Measurements from ENCODE around the gene EDARADD. TPM values are rescaled to one million over a fixed set of nuclear protein-coding genes. Genes with fewer than 3 reads are reported as not detected.

Gene EDARADD
- polyA plus RNA-seq, 1 donor (not counting 4 experiments of a cell fraction or from before 2014, with no cell fraction given), result 12.3 TPM

GRCh38 chr1:236396665-236397043 lies 2.6 kb downstream of the EDARADD start:
- Histone ChIP-seq H3K9ac (ENCODE audit: control insufficient read depth, extremely low read depth, insufficient read depth, low read length) (no peak overlapping the region), H3K9me3 (ENCODE audit: control insufficient read depth, low read depth, low read length) (no peaks in the 10 kb centered on the region), H4K20me1 (ENCODE audit: control insufficient read depth, extremely low read depth, insufficient read depth, low read length) (no peaks in the 10 kb centered on the region), H3K36me3 (ENCODE audit: control insufficient read depth in 2 of 2, extremely low read depth in 1 of 2, insufficient read depth in 2 of 2, low read length in 2 of 2) (no peaks in the 10 kb centered on the region), H3K27ac (ENCODE audit: control insufficient read depth, insufficient read depth, low read length) (no peak overlapping the region), H3K4me2 (ENCODE audit: control insufficient read depth, extremely low read depth, insufficient read depth, low read depth, low read length) (peak overlapping the region; percentile 90), H3K4me1 (ENCODE audit: control insufficient read depth, extremely low read depth, insufficient read depth, low read length) (peaks cover 17% of the 10 kb centered on the region), H3K9me1 (ENCODE audit: control insufficient read depth, extremely low read depth, insufficient read depth, low read length) (no peaks in the 10 kb centered on the region), H2AFZ (ENCODE audit: control insufficient read depth, low read length) (no peak overlapping the region), H3K79me2 (ENCODE audit: control insufficient read depth, insufficient read depth, low read length) (peaks cover 25% of the 10 kb centered on the region), H3K4me3 (ENCODE audit: control insufficient read depth in 2 of 3, extremely low read depth in 1 of 3, insufficient read depth in 2 of 3, low read depth in 1 of 3, low read length in 3 of 3) (peak overlapping the region; percentile 81 to 92 (median 87)), H3K27me3 (ENCODE audit: control insufficient read depth, extremely low read depth, insufficient read depth, low read length) (no peaks in the 10 kb centered on the region)
- DNase-seq (ENCODE audit: low read depth, low spot score) (no peak), FAIRE-seq (no peak)
- dilution Hi-C loops (cut with MboI; ENCODE audit: extremely low pct_ligation_motif_present, low sequenced_read_pairs), result no loop called here
- TF ChIP-seq EZH2 (IDR thresholded peaks at IDR 0.05; ENCODE audit: low read length) (no peak), CTCF (optimal IDR thresholded peaks at IDR 0.05 in 1 of 3, IDR thresholded peaks at IDR 0.05 in 1 of 3, conservative IDR thresholded peaks at IDR 0.05 in 1 of 3; ENCODE audit: extremely low read depth in 1 of 3, insufficient read depth in 2 of 3, low read length in 3 of 3) (no peak)

GRCh38 chr1:236397173-236397759 lies 3.2 kb downstream of the EDARADD start:
- no peak for DNase-seq (ENCODE audit: low read depth, low spot score)
- Histone ChIP-seq H3K4me2 (ENCODE audit: control insufficient read depth, extremely low read depth, insufficient read depth, low read depth, low read length) (no peak overlapping the region), H3K79me2 (ENCODE audit: control insufficient read depth, insufficient read depth, low read length) (peaks cover 25% of the 10 kb centered on the region), H3K27me3 (ENCODE audit: control insufficient read depth, extremely low read depth, insufficient read depth, low read length) (no peaks in the 10 kb centered on the region), H3K9me3 (ENCODE audit: control insufficient read depth, low read depth, low read length) (no peaks in the 10 kb centered on the region), H3K9me1 (ENCODE audit: control insufficient read depth, extremely low read depth, insufficient read depth, low read length) (no peaks in the 10 kb centered on the region), H2AFZ (ENCODE audit: control insufficient read depth, low read length) (no peak overlapping the region), H3K27ac (ENCODE audit: control insufficient read depth, insufficient read depth, low read length) (no peak overlapping the region), H4K20me1 (ENCODE audit: control insufficient read depth, extremely low read depth, insufficient read depth, low read length) (no peaks in the 10 kb centered on the region), H3K36me3 (ENCODE audit: control insufficient read depth in 2 of 2, extremely low read depth in 1 of 2, insufficient read depth in 2 of 2, low read length in 2 of 2) (no peaks in the 10 kb centered on the region), H3K4me1 (ENCODE audit: control insufficient read depth, extremely low read depth, insufficient read depth, low read length) (peaks cover 17% of the 10 kb centered on the region), H3K4me3 (ENCODE audit: control insufficient read depth in 2 of 3, extremely low read depth in 1 of 3, insufficient read depth in 2 of 3, low read depth in 1 of 3, low read length in 3 of 3) (no peak overlapping the region), H3K9ac (ENCODE audit: control insufficient read depth, extremely low read depth, insufficient read depth, low read length) (no peak overlapping the region)
- no peak for FAIRE-seq
- no peak for TF ChIP-seq CTCF (optimal IDR thresholded peaks at IDR 0.05 in 1 of 3, IDR thresholded peaks at IDR 0.05 in 1 of 3, conservative IDR thresholded peaks at IDR 0.05 in 1 of 3; ENCODE audit: extremely low read depth in 1 of 3, insufficient read depth in 2 of 3, low read length in 3 of 3)
- TF ChIP-seq EZH2 (IDR thresholded peaks at IDR 0.05; ENCODE audit: low read length), result no peak
- dilution Hi-C loops (cut with MboI; ENCODE audit: extremely low pct_ligation_motif_present, low sequenced_read_pairs), result no loop called here

Measured in keratinocyte (primary cell).